HEK293 (cell line): ENCODE results near the gene RPS25.

ENCODE experiments used
- KLF1 ChIP-seq: fragments of 450-650 bp; formaldehyde crosslinking; IDR thresholded peaks from 2 replicates; pipeline ENCODE4 v1.5.1; 2016; ENCODE audit warnings: missing biosample characterization, missing genetic modification characterization
- KLF16 ChIP-seq: fragments of 450-650 bp; formaldehyde crosslinking; IDR thresholded peaks from 2 replicates; pipeline ENCODE4 v1.5.1; 2017; ENCODE audit warnings: missing biosample characterization, missing genetic modification characterization
- KLF8 ChIP-seq: fragments of 450-650 bp; formaldehyde crosslinking; IDR thresholded peaks from 2 replicates; pipeline ENCODE4 v1.5.1; 2016; ENCODE audit warnings: missing biosample characterization, missing genetic modification characterization
- ZBTB17 ChIP-seq: fragments of 450-650 bp; formaldehyde crosslinking; IDR thresholded peaks from 2 replicates; pipeline ENCODE4 v1.5.1; 2016; ENCODE audit warnings: missing biosample characterization, missing genetic modification characterization
- ZBTB20 ChIP-seq: fragments of 450-650 bp; formaldehyde crosslinking; IDR thresholded peaks from 2 replicates; pipeline ENCODE4 v1.5.1; 2016; ENCODE audit warnings: missing biosample characterization, missing genetic modification characterization
- ZBTB48 ChIP-seq: fragments of 450-650 bp; formaldehyde crosslinking; IDR thresholded peaks from 2 replicates; pipeline ENCODE4 v1.5.1; 2016; ENCODE audit warnings: missing biosample characterization, missing genetic modification characterization
- ZNF10 ChIP-seq: fragments of 450-650 bp; formaldehyde crosslinking; IDR thresholded peaks from 2 replicates; pipeline ENCODE4 v1.5.1; 2017; ENCODE audit warnings: missing biosample characterization, missing genetic modification characterization
- ZNF138 ChIP-seq: fragments of 450-650 bp; formaldehyde crosslinking; IDR thresholded peaks from 2 replicates; pipeline ENCODE4 v1.5.1; 2016; ENCODE audit warnings: missing biosample characterization, missing genetic modification characterization, borderline replicate concordance
- ZNF148 ChIP-seq: fragments of 450-650 bp; formaldehyde crosslinking; IDR thresholded peaks from 2 replicates; pipeline ENCODE4 v1.5.0; 2017; ENCODE audit warnings: missing biosample characterization, missing genetic modification characterization, borderline replicate concordance
- ZNF174 ChIP-seq: fragments of 450-650 bp; formaldehyde crosslinking; IDR thresholded peaks from 2 replicates; pipeline ENCODE4 v1.5.0; 2017; ENCODE audit warnings: missing biosample characterization, mild to moderate bottlenecking, missing genetic modification characterization
- ZNF311 ChIP-seq: fragments of 450-650 bp; formaldehyde crosslinking; IDR thresholded peaks from 2 replicates; pipeline ENCODE4 v1.5.1; 2017; ENCODE audit warnings: missing biosample characterization, missing genetic modification characterization, borderline replicate concordance
- ZNF341 ChIP-seq: fragments of 450-650 bp; formaldehyde crosslinking; IDR thresholded peaks from 2 replicates; pipeline ENCODE4; 2016; ENCODE audit warnings: low read depth, missing biosample characterization, missing genetic modification characterization
- ZNF501 ChIP-seq: fragments of 450-650 bp; formaldehyde crosslinking; IDR thresholded peaks from 2 replicates; pipeline ENCODE4 v1.5.1; 2016; ENCODE audit warnings: missing biosample characterization, missing genetic modification characterization
- ZNF514 ChIP-seq: fragments of 450-650 bp; formaldehyde crosslinking; IDR thresholded peaks from 2 replicates; pipeline ENCODE4 v1.5.1; 2016; ENCODE audit warnings: missing biosample characterization, missing genetic modification characterization
- ZNF560 ChIP-seq: fragments of 450-650 bp; formaldehyde crosslinking; IDR thresholded peaks from 2 replicates; pipeline ENCODE4 v1.5.1; 2017; ENCODE audit warnings: missing biosample characterization, missing genetic modification characterization, borderline replicate concordance
- ZNF571 ChIP-seq: fragments of 450-650 bp; formaldehyde crosslinking; IDR thresholded peaks from 2 replicates; pipeline ENCODE4 v1.5.0; 2017; ENCODE audit warnings: missing biosample characterization, missing genetic modification characterization
- ZNF610 ChIP-seq: fragments of 450-650 bp; formaldehyde crosslinking; IDR thresholded peaks from 2 replicates; pipeline ENCODE4 v1.5.1; 2016; ENCODE audit warnings: missing biosample characterization, missing genetic modification characterization, borderline replicate concordance
- ZNF624 ChIP-seq: fragments of 450-650 bp; formaldehyde crosslinking; IDR thresholded peaks from 2 replicates; pipeline ENCODE4 v1.5.1; 2017; ENCODE audit warnings: missing biosample characterization, missing genetic modification characterization
- ZNF626 ChIP-seq: fragments of 450-650 bp; sonication (Bioruptor Pico); formaldehyde crosslinking; IDR thresholded peaks from 2 replicates; pipeline ENCODE4 v1.5.1; 2018; ENCODE audit warnings: missing biosample characterization, missing genetic modification characterization, inconsistent platforms
- ZNF629 ChIP-seq: fragments of 450-650 bp; formaldehyde crosslinking; IDR thresholded peaks from 2 replicates; pipeline ENCODE4 v1.5.1; 2017; ENCODE audit warnings: missing biosample characterization, missing genetic modification characterization
- ZNF76 ChIP-seq: fragments of 450-650 bp; formaldehyde crosslinking; IDR thresholded peaks from 2 replicates; pipeline ENCODE4; 2016; ENCODE audit warnings: low read depth, missing biosample characterization, missing genetic modification characterization, borderline replicate concordance
- TF ChIP-seq, protein P1 (sequence below): fragments of 450-650 bp; formaldehyde crosslinking; IDR thresholded peaks from 2 replicates; pipeline ENCODE4 v1.5.1; 2016; ENCODE audit warnings: missing biosample characterization, missing genetic modification characterization
- TF ChIP-seq, protein P2 (sequence below): fragments of 450-650 bp; formaldehyde crosslinking; IDR thresholded peaks from 2 replicates; pipeline ENCODE4 v1.5.1; 2017; ENCODE audit warnings: missing biosample characterization, missing genetic modification characterization
- TF ChIP-seq, protein P3 (sequence below): fragments of 450-650 bp; formaldehyde crosslinking; IDR thresholded peaks from 2 replicates; pipeline ENCODE4 v1.5.1; 2016; ENCODE audit warnings: missing biosample characterization, missing genetic modification characterization, low read depth
- TF ChIP-seq, protein P4 (sequence below): fragments of 450-650 bp; formaldehyde crosslinking; IDR thresholded peaks from 2 replicates; pipeline ENCODE4 v1.5.1; 2016; ENCODE audit warnings: missing biosample characterization, missing genetic modification characterization

Gene RPS25

DNA sequence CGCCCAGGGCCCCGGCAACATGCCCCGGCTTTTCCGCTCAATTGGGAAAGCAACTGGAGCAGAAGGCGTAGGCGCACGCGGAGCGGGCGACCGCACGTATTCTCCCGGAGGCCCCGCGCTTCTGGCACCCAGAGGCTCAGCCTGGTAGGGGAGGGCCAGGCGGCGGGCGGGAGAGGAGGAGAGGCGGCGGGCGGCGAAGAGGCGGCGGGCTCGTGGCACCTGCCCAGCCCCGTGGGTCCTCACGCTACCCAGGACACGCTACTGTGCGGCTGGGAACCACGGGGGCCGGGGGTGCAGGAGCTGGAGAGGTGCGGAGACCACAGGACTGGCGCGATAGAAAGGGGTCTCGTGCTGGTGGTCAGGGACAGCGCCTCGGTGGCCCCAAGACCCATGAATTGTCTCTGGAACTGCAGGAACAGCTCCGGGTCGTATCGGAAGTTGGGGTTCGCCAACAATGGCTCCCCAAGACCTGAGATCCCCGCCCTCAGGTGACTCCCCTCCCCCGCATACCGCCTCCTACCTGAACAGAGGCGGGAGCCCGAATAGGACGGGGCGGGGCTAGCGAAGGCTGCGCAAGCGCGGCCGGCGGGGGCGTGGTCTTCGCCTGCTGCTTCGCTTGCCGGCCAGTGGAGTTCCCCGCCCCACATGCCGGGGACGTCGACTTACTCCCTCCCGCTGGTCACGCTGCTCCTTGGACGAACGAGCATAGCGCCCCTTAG, 12.3 kb upstream of the RPS25 start, which contains the start of gene SLC37A4 (continued):
- no peak for TF ChIP-seq ZNF311 (tag by site-specific recombination)
- no peak for TF ChIP-seq ZNF138
- TF ChIP-seq ZNF560 (tag by site-specific recombination) = no peak
- TF ChIP-seq, protein P1, sequence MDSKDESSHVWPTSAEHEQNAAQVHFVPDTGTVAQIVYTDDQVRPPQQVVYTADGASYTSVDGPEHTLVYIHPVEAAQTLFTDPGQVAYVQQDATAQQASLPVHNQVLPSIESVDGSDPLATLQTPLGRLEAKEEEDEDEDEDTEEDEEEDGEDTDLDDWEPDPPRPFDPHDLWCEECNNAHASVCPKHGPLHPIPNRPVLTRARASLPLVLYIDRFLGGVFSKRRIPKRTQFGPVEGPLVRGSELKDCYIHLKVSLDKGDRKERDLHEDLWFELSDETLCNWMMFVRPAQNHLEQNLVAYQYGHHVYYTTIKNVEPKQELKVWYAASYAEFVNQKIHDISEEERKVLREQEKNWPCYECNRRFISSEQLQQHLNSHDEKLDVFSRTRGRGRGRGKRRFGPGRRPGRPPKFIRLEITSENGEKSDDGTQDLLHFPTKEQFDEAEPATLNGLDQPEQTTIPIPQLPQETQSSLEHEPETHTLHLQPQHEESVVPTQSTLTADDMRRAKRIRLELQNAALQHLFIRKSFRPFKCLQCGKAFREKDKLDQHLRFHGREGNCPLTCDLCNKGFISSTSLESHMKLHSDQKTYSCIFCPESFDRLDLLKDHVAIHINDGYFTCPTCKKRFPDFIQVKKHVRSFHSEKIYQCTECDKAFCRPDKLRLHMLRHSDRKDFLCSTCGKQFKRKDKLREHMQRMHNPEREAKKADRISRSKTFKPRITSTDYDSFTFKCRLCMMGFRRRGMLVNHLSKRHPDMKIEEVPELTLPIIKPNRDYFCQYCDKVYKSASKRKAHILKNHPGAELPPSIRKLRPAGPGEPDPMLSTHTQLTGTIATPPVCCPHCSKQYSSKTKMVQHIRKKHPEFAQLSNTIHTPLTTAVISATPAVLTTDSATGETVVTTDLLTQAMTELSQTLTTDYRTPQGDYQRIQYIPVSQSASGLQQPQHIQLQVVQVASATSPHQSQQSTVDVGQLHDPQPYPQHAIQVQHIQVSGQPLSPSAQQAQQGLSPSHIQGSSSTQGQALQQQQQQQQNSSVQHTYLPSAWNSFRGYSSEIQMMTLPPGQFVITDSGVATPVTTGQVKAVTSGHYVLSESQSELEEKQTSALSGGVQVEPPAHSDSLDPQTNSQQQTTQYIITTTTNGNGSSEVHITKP = 0 out of 2 replicates have a peak, but pooled peaks have one; percentile 19
- peak; percentile 23 for TF ChIP-seq KLF1 (tag by site-specific recombination)
- TF ChIP-seq, protein P2, sequence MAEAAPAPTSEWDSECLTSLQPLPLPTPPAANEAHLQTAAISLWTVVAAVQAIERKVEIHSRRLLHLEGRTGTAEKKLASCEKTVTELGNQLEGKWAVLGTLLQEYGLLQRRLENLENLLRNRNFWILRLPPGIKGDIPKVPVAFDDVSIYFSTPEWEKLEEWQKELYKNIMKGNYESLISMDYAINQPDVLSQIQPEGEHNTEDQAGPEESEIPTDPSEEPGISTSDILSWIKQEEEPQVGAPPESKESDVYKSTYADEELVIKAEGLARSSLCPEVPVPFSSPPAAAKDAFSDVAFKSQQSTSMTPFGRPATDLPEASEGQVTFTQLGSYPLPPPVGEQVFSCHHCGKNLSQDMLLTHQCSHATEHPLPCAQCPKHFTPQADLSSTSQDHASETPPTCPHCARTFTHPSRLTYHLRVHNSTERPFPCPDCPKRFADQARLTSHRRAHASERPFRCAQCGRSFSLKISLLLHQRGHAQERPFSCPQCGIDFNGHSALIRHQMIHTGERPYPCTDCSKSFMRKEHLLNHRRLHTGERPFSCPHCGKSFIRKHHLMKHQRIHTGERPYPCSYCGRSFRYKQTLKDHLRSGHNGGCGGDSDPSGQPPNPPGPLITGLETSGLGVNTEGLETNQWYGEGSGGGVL (tag by site-specific recombination) = peak; percentile 55
- TF ChIP-seq ZNF174 (tag by site-specific recombination) = no peak
- peak; percentile 73 for TF ChIP-seq ZNF501 (tag by site-specific recombination)
- TF ChIP-seq ZBTB48 (tag by site-specific recombination) = 0 out of 2 replicates have a peak, but pooled peaks have one; percentile 20
- no peak for TF ChIP-seq ZNF624 (tag by site-specific recombination)
- no peak for TF ChIP-seq ZNF626 (tag by site-specific recombination)
- TF ChIP-seq KLF8 (tag by site-specific recombination) = peak; percentile 62; the same call in 1 of the 2 replicates
- TF ChIP-seq ZNF76 = 0 out of 2 replicates have a peak, but pooled peaks have one; percentile 35
- TF ChIP-seq ZNF10 (tag by site-specific recombination) = no peak
- TF ChIP-seq ZNF571 (tag by site-specific recombination) = no peak
- no peak for TF ChIP-seq ZNF148
- TF ChIP-seq, protein P3, sequence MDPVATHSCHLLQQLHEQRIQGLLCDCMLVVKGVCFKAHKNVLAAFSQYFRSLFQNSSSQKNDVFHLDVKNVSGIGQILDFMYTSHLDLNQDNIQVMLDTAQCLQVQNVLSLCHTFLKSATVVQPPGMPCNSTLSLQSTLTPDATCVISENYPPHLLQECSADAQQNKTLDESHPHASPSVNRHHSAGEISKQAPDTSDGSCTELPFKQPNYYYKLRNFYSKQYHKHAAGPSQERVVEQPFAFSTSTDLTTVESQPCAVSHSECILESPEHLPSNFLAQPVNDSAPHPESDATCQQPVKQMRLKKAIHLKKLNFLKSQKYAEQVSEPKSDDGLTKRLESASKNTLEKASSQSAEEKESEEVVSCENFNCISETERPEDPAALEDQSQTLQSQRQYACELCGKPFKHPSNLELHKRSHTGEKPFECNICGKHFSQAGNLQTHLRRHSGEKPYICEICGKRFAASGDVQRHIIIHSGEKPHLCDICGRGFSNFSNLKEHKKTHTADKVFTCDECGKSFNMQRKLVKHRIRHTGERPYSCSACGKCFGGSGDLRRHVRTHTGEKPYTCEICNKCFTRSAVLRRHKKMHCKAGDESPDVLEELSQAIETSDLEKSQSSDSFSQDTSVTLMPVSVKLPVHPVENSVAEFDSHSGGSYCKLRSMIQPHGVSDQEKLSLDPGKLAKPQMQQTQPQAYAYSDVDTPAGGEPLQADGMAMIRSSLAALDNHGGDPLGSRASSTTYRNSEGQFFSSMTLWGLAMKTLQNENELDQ (tag by site-specific recombination) = no peak
- no peak for TF ChIP-seq ZNF610
- TF ChIP-seq ZNF514 (tag by site-specific recombination) = no peak
- 0 out of 2 replicates have a peak, but pooled peaks have one; percentile 10 for TF ChIP-seq ZNF629
- 0 out of 2 replicates have a peak, but pooled peaks have one; percentile 29 for TF ChIP-seq KLF16 (tag by site-specific recombination)
- TF ChIP-seq ZBTB17 (tag by site-specific recombination) = no peak
- peak; percentile 98 for TF ChIP-seq ZBTB20 (tag by site-specific recombination)
- peak; percentile 43; the same call in 1 of the 2 replicates for TF ChIP-seq ZNF341 (tag by site-specific recombination)
- TF ChIP-seq, protein P4, sequence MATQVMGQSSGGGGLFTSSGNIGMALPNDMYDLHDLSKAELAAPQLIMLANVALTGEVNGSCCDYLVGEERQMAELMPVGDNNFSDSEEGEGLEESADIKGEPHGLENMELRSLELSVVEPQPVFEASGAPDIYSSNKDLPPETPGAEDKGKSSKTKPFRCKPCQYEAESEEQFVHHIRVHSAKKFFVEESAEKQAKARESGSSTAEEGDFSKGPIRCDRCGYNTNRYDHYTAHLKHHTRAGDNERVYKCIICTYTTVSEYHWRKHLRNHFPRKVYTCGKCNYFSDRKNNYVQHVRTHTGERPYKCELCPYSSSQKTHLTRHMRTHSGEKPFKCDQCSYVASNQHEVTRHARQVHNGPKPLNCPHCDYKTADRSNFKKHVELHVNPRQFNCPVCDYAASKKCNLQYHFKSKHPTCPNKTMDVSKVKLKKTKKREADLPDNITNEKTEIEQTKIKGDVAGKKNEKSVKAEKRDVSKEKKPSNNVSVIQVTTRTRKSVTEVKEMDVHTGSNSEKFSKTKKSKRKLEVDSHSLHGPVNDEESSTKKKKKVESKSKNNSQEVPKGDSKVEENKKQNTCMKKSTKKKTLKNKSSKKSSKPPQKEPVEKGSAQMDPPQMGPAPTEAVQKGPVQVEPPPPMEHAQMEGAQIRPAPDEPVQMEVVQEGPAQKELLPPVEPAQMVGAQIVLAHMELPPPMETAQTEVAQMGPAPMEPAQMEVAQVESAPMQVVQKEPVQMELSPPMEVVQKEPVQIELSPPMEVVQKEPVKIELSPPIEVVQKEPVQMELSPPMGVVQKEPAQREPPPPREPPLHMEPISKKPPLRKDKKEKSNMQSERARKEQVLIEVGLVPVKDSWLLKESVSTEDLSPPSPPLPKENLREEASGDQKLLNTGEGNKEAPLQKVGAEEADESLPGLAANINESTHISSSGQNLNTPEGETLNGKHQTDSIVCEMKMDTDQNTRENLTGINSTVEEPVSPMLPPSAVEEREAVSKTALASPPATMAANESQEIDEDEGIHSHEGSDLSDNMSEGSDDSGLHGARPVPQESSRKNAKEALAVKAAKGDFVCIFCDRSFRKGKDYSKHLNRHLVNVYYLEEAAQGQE (tag by site-specific recombination) = peak; percentile 57
